ENCODE results near the gene HMGCS1. TPM values are rescaled to one million over a fixed set of nuclear protein-coding genes. Genes with fewer than 3 reads are reported as not detected.

Gene HMGCS1
- total RNA-seq, 1 experiment from 2014 or later, result 211 TPM

- Histone ChIP-seq H3K4me1 (peaks cover 8% of the 10 kb centered on the region), H3K9me3 (no peaks in the 10 kb centered on the region), H3K27me3 (replicated peaks; ENCODE audit: control insufficient read depth, insufficient read depth, low read length) (no peaks in the 10 kb centered on the region), H3K4me3 (ENCODE audit: low read depth, low read length) (no peak overlapping the region), H3K36me3 (ENCODE audit: control insufficient read depth, insufficient read depth, low read length) (no peaks in the 10 kb centered on the region)
- no peaks in the 10 kb centered on the region for H3K27me3 Mint-ChIP-seq (ENCODE audit: insufficient read depth, unreplicated experiment)
- H3K36me3 Mint-ChIP-seq (ENCODE audit: insufficient read depth, unreplicated experiment), result no peaks in the 10 kb centered on the region
- POLR2A ChIA-PET, result no interaction called here
- DNase-seq, result no peak
- no TSS peak for BruUV-seq (replicated peaks)
- no peaks in the 10 kb centered on the region for H3K9me3 Mint-ChIP-seq (ENCODE audit: unreplicated experiment)
- TF ChIP-seq CTCF (IDR thresholded peaks at IDR 0.05; ENCODE audit: insufficient read depth in 1 of 2, low read depth in 1 of 2, low read length in 1 of 2, severe bottlenecking in 1 of 2, unreplicated experiment in 1 of 2), result no peak
- H3K4me3 Mint-ChIP-seq (ENCODE audit: unreplicated experiment), result no peak overlapping the region
- CTCF ChIA-PET, result no interaction called here
- no peak overlapping the region for H3K27ac Mint-ChIP-seq (ENCODE audit: unreplicated experiment)
- H3K4me1 Mint-ChIP-seq (ENCODE audit: low read depth, unreplicated experiment), result peaks cover 16% of the 10 kb centered on the region
- intact Hi-C loops (cut with micrococcal nuclease; ENCODE audit: unreplicated experiment), result no loop called here
Measured at GRCh38 chr5:43251754-43252153, 61.5 kb downstream of the HMGCS1 start.

GRCh38 chr5:43245724-43246385 lies 67.4 kb downstream of the HMGCS1 start:
- ChIA-PET POLR2A (no interaction called here), CTCF (no interaction called here)
- H3K36me3 ChIP-seq (ENCODE audit: control insufficient read depth, insufficient read depth, low read length), result no peaks in the 10 kb centered on the region
- no peaks in the 10 kb centered on the region for H3K9me3 Mint-ChIP-seq (ENCODE audit: unreplicated experiment)
- H3K27me3 Mint-ChIP-seq (ENCODE audit: insufficient read depth, unreplicated experiment), result peaks cover 6% of the 10 kb centered on the region
- no peaks in the 10 kb centered on the region for H3K9me3 ChIP-seq
- H3K4me1 Mint-ChIP-seq (ENCODE audit: low read depth, unreplicated experiment), result no peaks in the 10 kb centered on the region
- DNase-seq, result no peak
- no peak overlapping the region for H3K27ac Mint-ChIP-seq (ENCODE audit: unreplicated experiment)
- no peak for TF ChIP-seq CTCF (IDR thresholded peaks at IDR 0.05; ENCODE audit: insufficient read depth in 1 of 2, low read depth in 1 of 2, low read length in 1 of 2, severe bottlenecking in 1 of 2, unreplicated experiment in 1 of 2)
- intact Hi-C loops (cut with micrococcal nuclease; ENCODE audit: unreplicated experiment), result no loop called here
- no peaks in the 10 kb centered on the region for H3K36me3 Mint-ChIP-seq (ENCODE audit: insufficient read depth, unreplicated experiment)
- H3K4me3 Mint-ChIP-seq (ENCODE audit: unreplicated experiment), result no peak overlapping the region
- no TSS peak for BruUV-seq (replicated peaks)
- H3K27me3 ChIP-seq (replicated peaks; ENCODE audit: control insufficient read depth, insufficient read depth, low read length), result no peaks in the 10 kb centered on the region
- no peaks in the 10 kb centered on the region for H3K4me1 ChIP-seq
- H3K4me3 ChIP-seq (ENCODE audit: low read depth, low read length), result no peak overlapping the region

- Mint-ChIP-seq H3K27me3 (ENCODE audit: insufficient read depth, unreplicated experiment) (peaks cover 9% of the 10 kb centered on the region), H3K4me1 (ENCODE audit: low read depth, unreplicated experiment) (no peaks in the 10 kb centered on the region), H3K4me3 (ENCODE audit: unreplicated experiment) (no peak overlapping the region), H3K27ac (ENCODE audit: unreplicated experiment) (no peak overlapping the region), H3K9me3 (ENCODE audit: unreplicated experiment) (no peaks in the 10 kb centered on the region), H3K36me3 (ENCODE audit: insufficient read depth, unreplicated experiment) (no peaks in the 10 kb centered on the region)
- DNase-seq, result no peak
- H3K4me1 ChIP-seq, result no peaks in the 10 kb centered on the region
- CTCF ChIA-PET, result no interaction called here
- H3K36me3 ChIP-seq (ENCODE audit: control insufficient read depth, insufficient read depth, low read length), result no peaks in the 10 kb centered on the region
- no TSS peak for BruUV-seq (replicated peaks)
- POLR2A ChIA-PET, result no interaction called here
- intact Hi-C loops (cut with micrococcal nuclease; ENCODE audit: unreplicated experiment), result no loop called here
- no peak for TF ChIP-seq CTCF (IDR thresholded peaks at IDR 0.05; ENCODE audit: insufficient read depth in 1 of 2, low read depth in 1 of 2, low read length in 1 of 2, severe bottlenecking in 1 of 2, unreplicated experiment in 1 of 2)
- H3K9me3 ChIP-seq, result no peaks in the 10 kb centered on the region
- no peak overlapping the region for H3K4me3 ChIP-seq (ENCODE audit: low read depth, low read length)
- H3K27me3 ChIP-seq (replicated peaks; ENCODE audit: control insufficient read depth, insufficient read depth, low read length), result no peaks in the 10 kb centered on the region
Measured at GRCh38 chr5:43244823-43245565, 68.2 kb downstream of the HMGCS1 start.
